Lung microvascular endothelial cell (primary cell): Measurements from ENCODE around the gene CORO6. TPM values are rescaled to one million over a fixed set of nuclear protein-coding genes. Genes with fewer than 3 reads are reported as not detected.

ENCODE experiments used
- DNase-seq, 2 donors: peaks; one replicate each; pipeline versions ENCODE4 v3.0.0 to v3.0.0-alpha.2; 2010; ENCODE audit warnings: low read depth in 2 of 2
- total RNA-seq: library from RNA; depleted of rRNA; stranded (reverse); fragments of >200 nt; gene quantifications from 2 replicates; pipeline ENCODE4 v1.2.1, GENCODE V29; 2014

CORO6 gene
- total RNA-seq, 1 donor from 2014 or later: 0.40 TPM

DNA sequence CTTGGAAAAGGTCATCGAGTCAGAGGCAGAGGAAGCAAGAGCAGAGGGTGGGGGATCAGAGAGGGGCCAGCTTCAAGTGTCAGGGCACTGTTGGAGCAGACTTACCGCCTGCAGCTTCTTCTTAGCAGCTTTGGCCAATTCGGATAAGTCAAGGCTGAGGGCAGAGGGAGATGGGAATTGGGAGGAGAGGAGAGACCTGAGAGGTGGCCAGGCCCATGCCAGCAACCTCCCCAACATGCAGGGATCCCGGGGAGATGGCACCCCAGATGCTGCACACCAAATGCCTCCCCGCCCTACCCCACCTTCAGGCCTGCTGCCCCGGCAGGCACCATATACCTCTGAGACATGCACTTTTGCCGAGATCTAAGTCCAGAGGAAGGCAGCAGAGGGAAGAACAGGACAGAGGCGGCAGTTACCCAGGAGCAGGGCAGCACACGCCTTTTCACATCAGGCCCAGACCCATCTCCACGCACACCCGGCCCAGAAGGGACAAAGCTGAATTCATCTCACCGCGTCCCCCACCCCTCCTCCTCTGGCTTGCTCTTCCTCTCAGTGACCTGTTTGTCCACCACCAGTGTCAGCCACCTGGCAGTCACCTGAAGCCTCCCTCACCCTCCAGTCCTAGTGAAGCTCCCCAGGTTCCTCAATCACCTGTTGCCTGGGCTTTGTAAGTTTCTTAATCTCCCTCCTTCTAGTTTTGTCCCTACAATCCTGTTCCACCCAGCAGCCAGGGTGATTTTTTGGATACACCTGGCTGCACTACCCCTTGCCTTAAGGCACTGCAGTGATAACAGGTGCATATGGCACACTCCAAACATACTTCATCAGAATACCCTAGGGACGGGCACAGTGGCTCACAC is 43.9 kb downstream of the CORO6 start:
- DNase-seq: no peak

DNA sequence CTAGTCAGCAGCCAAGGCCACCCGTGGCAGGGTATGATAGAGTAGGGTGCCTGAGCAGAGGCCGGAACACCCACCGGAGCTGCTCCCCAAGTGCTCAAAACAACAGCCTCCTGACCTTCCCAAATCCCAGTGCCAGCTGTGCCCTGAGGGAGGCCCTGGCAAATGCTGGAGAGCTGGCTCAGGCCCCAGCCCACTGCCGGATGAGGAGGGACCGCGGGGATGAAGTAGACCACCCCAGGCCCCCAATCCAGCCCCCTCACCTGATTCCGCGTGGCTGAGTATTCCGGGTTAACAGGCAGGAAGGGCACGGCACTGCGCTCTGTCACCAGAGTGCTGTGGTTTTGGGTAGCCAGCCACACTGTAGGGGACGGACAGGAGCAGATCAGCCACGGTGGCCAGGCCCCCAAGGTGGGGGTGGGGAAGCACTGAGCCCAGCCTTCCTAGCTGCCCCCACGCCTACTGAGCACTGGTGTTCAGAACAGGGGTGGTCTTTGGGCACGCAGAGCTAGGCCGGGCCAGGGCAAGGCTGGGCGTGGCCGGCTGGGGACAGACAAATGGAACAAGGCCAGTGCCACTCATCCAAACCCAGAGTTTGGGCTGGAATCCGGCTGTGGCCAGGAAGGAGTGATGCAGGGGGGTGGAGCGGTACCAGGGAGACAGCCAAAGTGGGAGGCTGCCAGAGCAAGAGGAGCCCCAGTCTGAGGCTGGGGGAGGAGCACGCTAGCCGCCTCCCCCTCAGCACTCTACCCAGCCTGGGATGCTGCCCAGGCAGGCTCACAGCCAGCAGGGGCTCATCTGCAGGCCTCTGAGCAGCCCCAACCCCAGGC is 45.1 kb downstream of the CORO6 start:
- peak in 1 of 2 donors; percentile 70 for DNase-seq

DNA sequence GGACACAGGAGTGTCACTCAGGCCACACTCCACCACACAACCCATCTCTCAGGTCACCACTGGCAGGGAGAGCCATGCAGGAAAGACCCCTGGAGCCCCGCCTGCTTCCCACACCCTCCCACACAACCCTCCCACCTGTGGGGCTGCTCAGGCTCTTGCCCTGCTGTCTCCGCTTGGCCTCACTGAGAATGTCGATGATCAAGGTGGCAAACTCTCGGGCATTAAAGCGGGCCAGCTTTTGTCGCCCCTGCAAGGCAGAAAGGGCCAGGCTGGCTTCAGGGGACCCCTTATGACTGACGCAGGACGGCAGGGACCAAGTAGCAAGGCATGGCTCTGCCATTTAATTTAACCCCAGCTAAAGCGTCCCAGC is 45.7 kb downstream of the CORO6 start:
- no peak for DNase-seq

GRCh38 chr17:29576214-29577000 is 46.3 kb downstream of the CORO6 start:
- no peak for DNase-seq

GRCh38 chr17:29575511-29576213 is 47.0 kb downstream of the CORO6 start:
- DNase-seq: no peak

GRCh38 chr17:29574732-29575510 is 47.8 kb downstream of the CORO6 start:
- DNase-seq: no peak

DNA sequence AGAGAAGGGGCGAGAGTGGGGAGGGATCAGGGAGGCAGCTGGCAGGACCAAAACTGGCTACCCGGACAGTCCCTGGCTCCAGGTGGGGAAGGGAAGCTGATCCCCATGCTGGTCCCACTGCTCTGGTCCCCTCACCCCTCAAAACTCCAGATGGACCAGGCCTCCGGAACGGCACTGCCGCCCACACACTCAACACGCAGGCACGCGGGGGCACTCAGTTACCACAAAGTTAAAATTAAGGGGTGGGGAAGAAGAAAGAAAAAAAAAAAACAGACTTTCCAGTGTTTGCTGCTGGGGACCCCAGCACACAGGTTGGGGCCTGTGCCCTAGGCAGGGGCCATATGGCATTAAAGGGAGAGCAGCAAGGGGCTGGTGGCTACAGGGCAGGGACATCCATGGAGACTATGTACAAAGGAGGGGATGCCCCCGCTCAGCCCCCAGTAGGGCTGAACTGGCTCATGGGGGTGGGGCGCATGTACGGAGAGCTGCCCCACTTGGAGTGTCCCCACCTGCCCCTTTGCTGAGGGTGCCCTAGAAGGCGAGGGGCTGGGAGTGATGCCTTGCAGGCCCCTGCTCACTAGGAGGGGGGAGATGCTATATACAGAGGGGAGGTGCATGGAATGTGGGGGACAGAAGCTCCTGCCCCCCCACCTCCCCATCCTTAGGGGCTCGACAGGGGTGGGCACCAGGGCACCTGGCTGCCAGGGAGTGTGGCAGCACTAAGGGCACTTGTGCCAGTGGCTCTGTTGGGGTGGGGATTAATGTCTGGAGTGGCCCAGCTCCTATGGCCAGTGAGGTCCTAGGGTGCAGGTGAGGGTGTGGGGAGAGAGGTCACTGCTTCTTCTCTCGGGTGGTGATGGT is 48.6 kb downstream of the CORO6 start:
- no peak for DNase-seq

DNA sequence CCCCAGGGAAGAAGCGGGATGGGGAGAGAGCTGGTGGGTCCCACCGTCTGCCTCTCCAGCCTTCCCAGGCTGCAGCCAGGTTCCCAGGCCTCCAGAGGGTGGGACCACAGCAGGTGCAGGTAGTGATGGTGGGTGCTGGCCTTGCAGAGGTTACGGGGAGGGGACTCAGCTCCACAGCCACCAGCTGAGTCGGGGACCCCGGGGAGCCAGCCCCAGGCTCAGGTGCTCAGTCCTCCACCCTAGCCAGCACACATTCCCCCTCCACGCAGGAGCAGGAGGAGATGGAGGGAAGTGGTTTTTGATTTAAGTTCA is 49.2 kb downstream of the CORO6 start:
- no peak for DNase-seq

GRCh38 chr17:29572691-29573557 is 49.8 kb downstream of the CORO6 start:
- DNase-seq: peak; percentile 63 to 76

GRCh38 chr17:29571883-29572681 is 50.6 kb downstream of the CORO6 start:
- DNase-seq: no peak

GRCh38 chr17:29571486-29571882 is 51.2 kb downstream of the CORO6 start:
- no peak for DNase-seq

DNA sequence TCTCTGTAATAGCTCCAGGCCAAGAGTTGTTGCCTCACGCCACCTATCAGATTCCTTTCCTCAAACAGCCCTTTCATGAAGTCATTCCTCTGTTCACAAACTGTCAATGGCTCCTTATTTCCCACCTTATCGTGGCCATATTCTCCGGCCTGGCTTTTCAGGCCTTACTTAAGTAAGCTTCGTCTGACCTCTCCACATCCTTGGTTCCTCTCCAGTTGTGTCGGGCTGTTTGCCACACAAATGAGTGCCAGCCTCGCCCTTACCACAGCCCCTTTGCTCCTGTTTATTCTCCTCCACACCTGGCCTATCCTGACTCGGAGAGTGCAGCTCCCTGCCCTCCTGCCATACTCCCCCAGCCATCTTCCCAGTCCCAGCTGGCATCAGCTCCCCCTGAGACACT is 52.2 kb downstream of the CORO6 start:
- DNase-seq: no peak

GRCh38 chr17:29569245-29569950 is 53.3 kb downstream of the CORO6 start:
- no peak for DNase-seq

DNA sequence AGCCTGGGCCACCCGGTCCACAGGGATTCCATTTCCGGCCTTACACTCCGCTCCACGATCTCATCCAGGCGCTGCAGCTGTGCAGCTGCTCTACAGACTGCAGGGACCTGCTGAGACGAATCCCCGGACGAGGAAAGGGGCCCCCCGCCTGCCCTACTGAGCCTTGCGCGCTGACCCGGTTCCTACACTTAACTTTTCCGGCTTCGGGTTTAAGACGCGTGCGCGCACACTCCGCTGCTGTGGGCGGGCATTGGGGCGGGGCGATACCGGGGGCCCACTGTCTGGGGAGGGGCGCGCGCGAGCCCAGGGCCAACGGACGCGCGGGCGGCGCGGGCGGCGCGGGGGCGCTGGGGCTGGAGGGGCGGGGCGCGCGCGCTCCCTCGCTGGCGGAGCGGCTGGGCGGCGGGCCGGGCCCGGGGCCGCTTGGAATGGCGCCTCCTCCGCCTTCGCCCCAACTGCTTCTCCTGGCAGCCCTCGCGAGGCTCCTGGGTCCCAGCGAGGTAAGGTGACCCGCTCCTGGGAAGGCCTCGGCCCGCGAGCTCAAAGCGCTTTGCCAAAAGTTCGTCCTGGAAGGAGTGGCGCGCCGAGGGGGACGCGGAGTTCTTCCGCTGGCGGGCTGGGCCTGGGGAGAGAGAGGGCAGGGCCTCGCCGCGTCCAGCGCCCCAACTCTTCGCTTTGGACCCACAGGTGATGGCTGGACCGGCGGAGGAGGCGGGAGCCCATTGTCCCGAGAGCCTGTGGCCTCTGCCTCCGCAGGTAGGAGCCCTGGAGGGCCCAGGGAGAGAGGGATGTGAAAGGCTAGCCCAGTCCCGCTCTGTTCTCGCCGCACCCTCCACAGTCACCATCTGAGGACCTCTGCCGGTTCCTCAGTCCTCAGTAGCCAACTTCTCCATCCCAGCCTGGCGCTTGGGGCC is 54.1 kb downstream of the CORO6 start, which contains the start of gene TP53I13:
Gene TP53I13 (plus strand): TSS at position 371 of the 914 bp plus-strand sequence. CDS start 58 bp downstream, at position 429.
- DNase-seq: peak; percentile 71

- DNase-seq: peak; percentile 38 to 45
These were observed 55.0 kb downstream of the CORO6 start for GRCh38 chr17:29567554-29568330.
